NCI-H345 treated with DMSO at 0.1 percent for 48 hours (cell line): ENCODE measurements around the gene MSH5.
"Not testable (repeated sequence)": the region's sequence is repeated elsewhere in the genome, so short reads cannot be mapped to it uniquely, and the experiment has no call there.

Source experiments
- DNase-seq: peaks from one replicate; lab custom pipeline; 2025; ENCODE audit not compliant: unreplicated experiment; lab: John Stamatoyannopoulos, UW

The MSH5 gene

DNA sequence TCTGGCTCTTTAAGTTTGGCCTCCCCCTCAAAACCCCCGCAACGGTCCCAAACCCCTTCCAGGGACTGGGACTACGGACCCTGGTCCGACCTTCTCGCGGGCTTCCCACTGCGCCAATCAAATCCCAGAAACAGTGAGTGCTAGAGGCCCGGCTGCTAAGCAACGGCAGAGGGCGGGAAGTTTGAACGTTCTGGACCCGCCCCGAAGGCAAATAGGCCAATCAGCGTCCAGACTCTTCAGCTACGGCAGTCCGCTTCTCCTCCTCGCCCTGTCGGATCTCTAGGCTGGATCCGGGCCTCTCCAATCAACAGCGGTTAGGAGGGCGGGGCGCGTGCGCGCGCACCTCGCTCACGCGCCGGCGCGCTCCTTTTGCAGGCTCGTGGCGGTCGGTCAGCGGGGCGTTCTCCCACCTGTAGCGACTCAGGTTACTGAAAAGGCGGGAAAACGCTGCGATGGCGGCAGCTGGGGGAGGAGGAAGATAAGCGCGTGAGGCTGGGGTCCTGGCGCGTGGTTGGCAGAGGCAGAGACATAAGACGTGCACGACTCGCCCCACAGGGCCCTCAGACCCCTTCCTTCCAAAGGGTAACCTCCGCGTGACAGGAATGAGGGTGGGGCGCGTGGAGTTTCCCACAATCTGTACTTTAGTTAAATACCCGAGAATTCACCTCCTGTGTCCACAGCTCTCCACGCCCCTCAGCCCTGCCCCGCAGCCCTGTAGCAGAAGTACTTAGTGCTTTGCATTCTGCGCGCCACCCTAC, at the start of gene MSH5:
Gene MSH5 (plus strand): TSS at position 367 of the 758 bp plus-strand sequence. CDS start 462 bp downstream, outside the sequence.
- DNase-seq: peak; percentile 99

DNA sequence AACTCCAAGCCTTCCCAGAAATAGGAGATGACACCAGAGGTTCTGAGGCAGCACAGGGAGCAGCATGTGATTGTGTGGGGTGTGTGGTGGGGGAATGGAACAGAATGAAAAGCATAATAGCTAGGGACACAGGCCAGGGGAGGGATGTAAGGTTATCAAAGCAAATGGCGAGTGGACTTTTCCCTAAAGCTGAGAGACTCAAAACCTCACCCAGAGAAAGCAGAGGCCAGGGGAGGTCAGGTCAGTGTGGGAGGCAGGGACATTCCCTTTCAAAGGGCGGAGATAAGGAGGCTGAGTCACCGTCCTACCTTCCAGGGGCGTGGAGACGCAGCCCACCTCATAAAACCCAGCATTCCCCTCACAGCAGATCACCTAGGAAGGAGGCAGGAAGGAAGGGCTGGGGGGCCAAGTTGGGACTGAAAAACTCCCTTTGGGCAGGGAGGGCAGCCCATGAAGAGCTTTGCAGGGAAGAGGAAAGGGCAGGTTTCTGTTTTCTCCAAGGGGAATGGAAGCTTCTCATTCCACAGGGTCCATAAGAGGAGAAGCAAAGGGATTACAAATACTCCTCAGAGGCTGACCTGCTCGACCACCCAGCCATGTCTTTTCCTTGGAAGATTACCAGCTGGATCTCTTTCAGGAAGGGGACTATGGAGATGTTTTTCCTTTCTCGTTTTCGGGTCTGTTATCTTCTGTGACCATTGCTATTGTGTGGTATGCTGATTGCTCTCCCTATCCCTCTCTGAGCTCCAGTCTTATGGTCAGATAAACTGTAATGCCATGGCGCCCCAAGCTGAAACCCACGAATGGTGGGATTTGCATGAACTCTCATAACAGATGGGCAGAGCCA, 49.4 kb upstream of the MSH5 start:
- DNase-seq: no peak

DNA sequence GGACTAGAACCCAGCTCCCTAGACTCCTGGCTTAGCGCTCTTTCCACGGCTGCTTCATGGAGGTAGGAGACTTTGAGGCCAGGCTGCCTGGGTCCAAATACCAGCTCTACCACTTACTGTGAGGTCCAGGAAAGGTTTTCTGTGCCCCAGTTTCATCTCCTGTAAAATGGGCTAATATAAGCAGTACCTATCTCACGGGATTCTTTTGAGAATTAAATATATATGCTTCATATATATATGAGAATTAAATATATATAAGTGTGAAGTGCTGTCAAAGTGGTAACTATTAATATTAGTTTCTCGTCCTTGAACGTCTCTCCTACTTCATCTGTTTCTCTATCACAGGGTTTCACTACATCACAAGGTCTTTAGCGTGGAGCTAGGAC, 48.7 kb upstream of the MSH5 start:
- no peak for DNase-seq

DNA sequence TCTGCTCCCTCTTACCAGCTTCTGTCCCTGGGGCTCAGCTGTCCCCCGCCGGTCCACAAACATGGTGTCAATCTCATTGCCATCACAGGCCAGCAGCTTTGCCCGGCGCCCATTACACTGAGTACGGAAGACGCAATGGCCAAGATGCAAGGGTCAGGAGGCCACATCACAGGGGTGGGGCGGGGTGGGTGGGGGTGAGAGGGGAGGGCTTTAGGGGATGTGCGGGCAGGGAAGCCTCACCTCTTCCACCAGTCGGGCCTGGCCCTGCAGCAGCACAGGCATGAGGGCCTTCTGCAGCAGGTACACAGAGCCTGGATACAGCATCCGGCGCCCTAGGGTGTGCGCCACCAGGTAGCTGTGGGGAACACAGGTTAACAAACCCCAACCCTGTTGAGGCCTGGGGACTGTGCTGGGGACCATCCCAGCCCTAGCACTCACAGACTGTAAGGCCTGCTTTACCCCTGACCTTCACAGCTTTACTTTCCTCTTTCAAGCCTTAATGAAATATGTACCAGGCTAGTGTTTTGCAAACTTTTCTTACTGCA, 48.2 kb upstream of the MSH5 start:
- DNase-seq: no peak

DNA sequence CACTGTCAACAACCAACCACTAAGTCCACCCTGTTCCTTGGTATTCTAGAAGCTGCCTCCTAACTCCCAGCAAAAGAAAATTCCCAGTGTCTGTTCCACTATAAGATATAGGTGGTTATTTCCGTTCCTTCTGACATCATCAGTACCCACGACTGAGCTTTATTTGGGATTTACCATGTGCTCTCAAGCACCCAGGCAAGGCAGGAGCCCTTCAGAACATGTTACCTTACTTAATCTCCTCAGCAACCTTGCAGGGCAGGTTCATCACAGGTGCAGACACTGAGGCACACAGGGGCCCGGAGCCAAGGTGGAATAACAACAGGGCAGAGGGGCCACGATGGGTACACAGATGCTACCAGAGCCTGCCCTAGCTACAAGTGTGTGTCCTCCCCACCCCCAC, 47.5 kb upstream of the MSH5 start:
- no peak for DNase-seq

DNA sequence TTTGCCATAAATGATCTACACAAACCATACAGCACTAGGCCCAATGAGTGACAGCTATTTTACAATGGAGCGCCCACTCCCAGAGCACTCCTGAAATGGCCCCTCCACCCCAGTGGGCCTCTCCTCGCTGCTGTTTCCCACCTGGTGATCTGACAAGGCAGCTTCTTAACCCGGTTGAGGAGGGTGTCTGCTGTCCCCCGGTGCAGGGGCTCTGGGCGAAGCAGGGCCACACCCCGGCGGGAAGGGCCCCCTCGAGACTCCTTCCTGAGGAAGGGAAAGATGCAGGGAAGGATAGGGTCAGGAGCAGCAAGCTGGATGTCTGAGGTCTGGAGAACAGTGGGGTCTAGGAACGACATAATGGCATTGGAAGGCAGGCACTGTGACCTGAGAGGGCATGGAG, 46.9 kb upstream of the MSH5 start:
- no peak for DNase-seq

DNA sequence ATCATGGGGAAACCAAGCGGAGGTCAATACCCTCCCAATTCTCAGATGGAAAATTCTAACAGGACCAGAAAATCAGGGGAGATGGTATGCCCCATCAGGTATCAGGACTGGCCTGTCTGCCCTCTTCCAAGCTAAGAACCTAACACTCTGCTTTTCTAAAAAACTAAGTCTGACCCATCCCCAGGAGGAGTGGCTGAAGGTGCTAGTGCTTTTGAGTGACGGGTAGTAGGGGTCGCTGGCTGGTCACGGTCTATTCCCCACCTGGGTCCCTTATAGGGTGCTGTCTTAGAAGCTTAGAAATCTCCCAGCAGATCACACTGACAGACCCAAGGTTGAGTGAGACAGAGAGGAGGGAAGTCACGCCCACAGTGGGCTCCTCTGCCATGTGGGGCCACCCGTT, 46.3 kb upstream of the MSH5 start:
- DNase-seq: no peak

DNA sequence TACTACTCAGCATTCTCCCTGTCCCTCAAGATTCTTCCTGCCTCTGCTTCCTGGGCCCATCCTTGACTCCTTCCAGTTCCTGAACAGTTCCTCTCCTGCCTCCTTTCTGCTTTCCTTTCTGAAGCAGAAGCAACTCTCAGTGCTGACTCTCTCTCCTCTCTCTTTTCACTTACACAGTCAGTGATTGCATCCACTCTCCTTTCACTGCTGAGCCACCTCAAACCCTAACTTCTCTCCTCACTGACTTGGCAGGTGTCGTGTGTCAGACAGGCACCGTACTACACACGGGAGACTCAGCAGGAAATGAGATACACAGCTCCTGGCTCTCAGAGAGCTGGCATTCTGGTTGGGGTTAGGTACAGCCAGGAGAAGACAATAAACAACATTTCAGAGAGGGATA, 42.2 kb upstream of the MSH5 start:
- DNase-seq: no peak

DNA sequence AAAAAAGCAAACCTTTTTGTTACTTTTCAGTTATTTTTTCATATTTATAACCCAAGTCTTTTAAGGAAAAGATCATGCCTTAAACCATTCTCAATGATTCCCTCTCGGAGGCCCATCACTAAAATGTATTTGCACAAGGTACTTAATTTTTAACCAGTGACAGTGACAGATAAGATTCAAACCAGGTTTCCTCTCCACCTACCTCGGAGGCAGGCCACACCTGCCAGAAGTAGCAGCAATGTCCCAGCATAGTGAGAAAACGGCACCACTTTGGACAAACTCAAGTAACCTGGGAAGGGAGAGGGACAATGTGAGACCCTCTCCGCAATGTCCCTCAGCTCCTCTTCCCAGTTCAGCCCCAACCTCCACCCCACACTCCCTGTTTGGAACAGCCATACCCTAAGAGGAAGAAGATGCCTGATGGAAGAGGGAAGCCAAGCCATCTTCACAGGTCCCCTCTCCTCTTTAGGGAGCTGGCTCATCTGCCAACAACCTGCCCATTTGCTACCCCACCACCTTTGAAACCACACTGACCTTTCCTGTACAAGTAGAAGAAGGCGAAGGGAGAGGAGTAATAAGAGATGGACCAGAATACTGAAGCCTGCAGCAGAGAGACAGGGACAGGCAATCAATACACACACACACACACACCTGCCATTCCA, 38.9 kb upstream of the MSH5 start:
- DNase-seq: no peak

DNA sequence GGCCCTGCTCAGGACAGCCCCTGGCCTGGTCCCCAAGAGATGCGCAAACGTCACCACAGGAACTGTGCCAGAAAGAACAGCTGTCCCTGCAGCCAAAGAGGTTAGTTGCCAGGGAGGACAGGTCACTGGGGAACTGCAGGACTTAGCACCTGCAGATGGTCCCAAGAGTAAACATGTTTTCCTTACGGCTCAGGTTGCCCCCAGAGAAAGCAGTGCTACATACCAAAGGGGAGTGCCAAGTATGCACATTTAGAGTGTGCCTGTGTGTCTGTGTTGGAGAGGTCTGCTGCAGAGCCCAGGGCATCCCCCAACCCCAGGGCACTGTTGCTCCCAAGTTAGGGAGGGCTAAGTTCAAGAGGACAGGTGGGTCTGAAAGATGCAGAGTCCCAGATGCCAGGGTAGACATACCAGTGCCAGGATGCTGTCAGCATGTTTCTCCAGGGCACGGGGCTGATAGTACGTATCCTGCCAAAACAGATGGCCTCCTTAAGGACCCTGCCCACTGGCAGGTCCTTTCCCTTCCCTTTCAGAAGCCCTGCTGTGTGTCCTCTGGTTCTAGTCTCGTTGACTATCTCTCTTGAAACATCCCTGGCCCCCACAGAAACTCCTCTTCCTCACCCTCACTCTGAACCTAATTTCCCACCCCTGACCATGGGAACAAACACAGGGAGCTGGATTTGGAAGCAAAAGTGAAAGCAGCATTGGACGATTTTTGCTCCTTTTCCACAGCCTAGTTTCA, 38.0 kb upstream of the MSH5 start:
- DNase-seq: no peak

DNA sequence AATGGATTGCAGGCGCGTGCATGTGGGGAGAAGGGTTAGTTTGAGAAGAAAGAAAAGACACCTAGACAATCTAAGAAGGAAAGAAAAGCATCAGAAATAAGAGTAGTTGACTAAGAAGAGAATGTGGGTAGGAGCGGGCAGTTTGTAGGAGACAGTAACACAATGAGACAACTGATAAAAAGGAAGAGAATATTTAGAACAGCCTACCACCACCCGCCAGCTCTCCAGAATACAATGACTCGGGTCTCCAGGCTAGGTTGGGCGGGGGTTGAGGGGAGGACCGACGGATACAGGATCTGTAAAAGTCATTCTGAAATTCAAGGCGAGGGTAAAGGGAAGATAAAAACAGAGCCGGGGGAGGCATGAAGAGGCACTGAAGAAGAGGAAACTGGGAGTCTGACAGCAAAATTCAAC, 37.4 kb upstream of the MSH5 start:
- no peak for DNase-seq

DNA sequence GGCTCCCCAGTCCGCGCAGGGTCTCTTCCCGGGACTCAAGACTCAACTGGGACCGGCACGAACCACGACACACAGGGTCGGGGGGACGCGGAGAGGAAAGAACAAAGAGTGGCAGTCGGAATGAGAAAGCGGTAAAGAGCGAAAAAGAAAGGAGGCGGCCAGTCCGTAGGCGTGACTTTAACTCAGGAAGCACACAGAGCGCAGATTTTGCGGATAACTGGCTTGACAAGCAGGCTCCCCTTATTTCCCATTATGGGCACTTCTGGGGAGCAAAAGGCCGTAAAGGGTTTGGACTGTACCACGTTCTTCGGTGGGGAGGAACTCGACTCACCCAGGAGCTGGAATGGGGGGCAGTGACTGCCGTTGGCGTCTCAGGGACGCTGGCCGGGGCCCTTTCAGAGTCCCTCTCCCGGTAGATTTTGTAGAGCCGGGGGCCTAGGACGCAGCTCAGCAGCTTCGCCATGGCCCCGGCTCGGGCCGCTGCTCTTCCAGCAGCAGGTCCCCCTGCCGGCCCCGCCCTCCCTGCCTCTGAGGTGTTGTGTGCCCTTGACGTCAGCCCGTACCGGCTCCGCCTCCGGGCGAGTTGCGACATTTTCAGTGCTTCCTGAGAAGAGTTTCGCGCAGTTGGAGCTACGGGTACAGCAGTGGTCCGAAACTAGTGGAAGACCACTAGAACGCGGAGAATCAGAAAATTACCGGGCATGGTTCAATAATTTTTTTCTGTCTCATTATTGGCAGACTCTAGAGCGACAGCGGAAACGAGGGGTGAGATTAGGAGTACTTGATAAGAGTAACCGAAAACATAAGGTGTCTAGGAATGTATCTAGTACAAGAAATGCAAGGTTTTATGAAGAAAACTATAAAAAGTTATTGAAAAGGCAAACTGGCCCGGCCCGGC, 36.7 kb upstream of the MSH5 start, which contains the start of gene ABHD16A:
Gene ABHD16A (minus strand): TSS at position 506 of the 898 bp plus-strand sequence. CDS start 43 bp downstream, at position 463.
- DNase-seq: peak; percentile 94

DNA sequence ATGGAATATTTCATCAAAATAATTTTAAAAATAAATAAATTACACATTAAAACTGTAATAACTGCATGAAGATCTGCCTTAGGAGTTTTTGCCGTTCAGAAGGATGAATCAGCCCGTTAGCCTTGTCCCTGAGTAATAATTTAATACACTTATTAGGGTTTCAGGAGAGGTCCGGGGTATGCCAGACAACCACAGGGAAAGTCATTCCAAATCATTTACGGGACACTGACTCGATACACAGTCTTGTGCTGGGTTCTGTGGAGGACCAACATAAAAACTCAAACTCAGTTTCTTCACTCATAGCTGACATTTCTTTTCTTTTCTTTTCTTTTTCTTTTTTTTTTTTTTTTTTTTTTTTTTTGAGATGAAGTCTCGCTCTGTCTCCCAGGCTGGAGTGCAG, 33.9 kb upstream of the MSH5 start:
- no peak for DNase-seq

DNA sequence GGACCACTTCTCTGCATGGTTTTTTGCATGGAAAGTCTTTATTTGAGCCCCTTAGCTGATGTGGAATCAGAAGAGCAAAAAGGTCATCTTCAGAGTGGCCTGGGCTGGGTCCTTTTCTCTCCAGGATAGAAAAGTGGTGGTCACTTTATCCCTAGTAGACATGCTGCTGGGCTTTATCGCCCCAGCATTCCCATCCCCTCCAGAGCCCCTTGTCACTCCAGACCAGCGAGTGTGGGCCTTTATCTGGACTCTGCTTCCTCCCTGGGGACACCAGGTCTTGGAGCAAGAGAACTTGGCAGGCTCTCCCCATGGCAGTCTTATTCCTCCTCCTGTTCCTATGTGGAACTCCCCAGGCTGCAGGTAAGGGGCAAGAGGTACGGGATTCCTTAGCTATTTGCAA, 33.2 kb upstream of the MSH5 start, which contains the start of gene LY6G6F:
Gene LY6G6F (plus strand): TSS at position 268 of the 400 bp plus-strand sequence. CDS start 41 bp downstream, at position 309.
- no peak for DNase-seq

DNA sequence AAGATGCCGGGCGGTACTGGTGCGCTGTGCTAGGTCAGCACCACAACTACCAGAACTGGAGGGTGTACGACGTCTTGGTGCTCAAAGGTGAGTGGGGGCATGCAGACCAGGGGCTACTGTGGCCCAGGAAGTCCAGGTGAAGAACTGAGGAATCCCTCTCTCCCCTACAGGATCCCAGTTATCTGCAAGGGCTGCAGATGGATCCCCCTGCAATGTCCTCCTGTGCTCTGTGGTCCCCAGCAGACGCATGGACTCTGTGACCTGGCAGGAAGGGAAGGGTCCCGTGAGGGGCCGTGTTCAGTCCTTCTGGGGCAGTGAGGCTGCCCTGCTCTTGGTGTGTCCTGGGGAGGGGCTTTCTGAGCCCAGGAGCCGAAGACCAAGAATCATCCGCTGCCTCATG, 32.1 kb upstream of the MSH5 start:
- DNase-seq: no peak

DNA sequence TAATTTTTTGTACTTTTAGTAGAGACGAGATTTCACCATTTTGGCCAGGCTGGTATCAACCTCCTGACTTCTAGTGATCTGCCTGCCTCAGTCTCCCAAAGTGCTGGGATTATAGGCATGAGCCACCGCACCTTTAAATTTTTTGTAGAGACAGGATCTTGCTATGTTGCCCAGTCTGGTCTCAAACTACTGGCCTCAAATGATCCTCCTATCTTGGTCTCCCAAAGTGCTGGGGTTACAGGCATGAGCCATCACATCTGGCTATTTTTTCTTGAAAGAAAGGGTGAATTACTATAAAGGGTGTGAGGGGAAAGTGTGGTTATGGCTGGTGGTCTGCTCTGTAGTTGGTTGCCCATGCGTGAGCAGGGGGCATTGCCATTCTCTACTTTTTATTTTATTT, 31.6 kb upstream of the MSH5 start:
- DNase-seq: no peak

DNA sequence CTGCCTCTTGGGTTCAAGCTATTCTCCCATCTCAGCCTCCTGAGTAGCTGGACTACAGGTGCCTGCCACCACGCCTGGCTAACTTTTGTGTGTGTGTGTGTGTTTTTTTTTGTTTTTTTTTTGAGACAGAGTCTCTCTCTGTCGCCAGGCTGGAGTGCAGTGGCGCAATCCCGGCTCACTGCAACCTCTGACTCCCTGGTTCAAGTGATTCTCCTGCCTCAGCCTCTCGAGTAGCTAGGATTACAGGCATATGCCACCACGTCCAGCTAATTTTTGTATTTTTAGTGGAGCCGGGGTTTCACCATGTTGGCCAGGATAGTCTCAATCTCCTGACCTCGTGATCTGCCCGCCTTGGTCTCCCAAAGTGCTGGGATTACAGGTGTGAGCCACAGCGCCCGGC, 30.6 kb upstream of the MSH5 start:
- not testable (repeated sequence) for DNase-seq

DNA sequence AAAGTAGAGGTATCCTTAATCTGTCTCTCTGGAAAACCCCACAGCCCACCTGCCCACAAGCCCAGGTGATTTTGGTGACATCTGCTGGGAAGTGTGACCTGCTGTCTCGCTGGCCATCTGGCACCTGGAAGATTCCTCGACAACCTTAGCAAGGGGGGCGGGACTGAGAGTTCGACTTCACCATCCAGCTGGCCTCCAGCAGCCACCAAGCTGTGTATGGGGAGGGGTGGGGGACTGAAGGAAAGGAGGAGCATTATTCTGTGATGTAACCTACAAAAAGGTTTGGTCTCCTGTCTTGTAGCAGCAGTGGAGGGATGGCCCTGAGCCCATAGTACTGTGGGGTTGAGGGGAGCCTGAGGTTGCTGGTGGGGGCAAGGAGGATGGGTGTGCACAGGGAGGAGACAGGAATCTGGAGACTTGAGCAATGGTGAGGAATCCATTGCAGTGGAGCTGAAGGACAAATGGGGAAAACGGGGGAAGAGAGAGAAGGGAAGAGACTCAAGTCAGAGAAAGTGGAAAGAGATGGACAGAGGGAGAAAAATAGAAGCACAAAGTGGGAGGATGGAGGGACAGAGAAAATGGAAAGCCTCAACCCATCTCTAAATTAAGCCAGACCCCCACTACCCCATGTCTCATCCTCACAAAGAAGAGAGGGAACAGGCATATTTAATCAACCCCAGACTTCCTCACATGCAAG, 29.1 kb upstream of the MSH5 start:
- no peak for DNase-seq

DNA sequence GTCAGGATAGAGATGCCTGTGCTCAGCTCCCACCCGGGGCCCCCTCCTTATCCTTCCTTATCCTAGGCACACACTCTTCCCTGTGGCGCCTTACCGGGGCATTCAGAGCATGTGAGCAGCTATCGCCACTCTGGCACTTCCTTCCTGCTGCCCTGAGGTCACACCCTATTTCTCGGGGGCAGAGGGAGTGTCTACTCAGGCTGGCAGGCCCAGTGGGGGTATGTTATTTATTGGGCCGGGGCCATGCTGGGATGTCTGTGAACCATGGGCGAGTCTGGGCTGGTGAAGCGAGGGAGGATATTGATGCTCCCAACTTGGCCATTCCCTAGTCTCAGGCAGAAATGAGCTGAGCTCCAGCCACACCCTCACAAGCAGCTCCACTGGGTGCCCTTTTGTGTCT, 28.6 kb upstream of the MSH5 start:
- no peak for DNase-seq
